K562 (cell line): Measurements from ENCODE around the gene HES6. TPM values are rescaled to one million over a fixed set of nuclear protein-coding genes. Genes with fewer than 3 reads are reported as not detected.

Source experiments
- ATAC-seq: fragments of 200-7000 bp; cut with Tn5 transposase; 3 replicates; pipeline ENCODE4 v1.9.1; 2020; ENCODE audit warnings: moderate library complexity
- BruUV-seq: library from RNA; stranded (reverse); fragments of 400-500 nt; replicated peaks from 2 replicates; lab custom pipeline; 2021; lab: Mats Ljungman, UMichigan
- CTCF ChIA-PET: fragments of 300-600 bp; formaldehyde crosslinking; extraction: SDS; loops from one replicate; lab custom pipeline; 2021; ENCODE audit warnings: low intra/inter-chr PET ratio; lab: Yijun Ruan, JAX
- POLR2A ChIA-PET: fragments of 300-600, 350-650 bp; sonication (Branson Sonifier 250); formaldehyde crosslinking; extraction: SDS; loops from one replicate; lab custom pipeline; 2021; ENCODE audit warnings: antibody characterized with exemption, inconsistent platforms; lab: Yijun Ruan, JAX
- DNase-seq, 4 experiments: peaks; one replicate each; pipeline versions ENCODE4 v3.0.0 to v3.0.0-alpha.2; 2011 to 2018; ENCODE audit warnings: low spot score in 3 of 4, mixed read lengths in 3 of 4; ENCODE audit errors: extremely low read depth in 1 of 4
- FAIRE-seq: peaks from 2 replicates; lab custom pipeline; 2011; peaks lifted over from hg19 to GRCh38; lab: Jason Lieb, UNC
- H2AFZ ChIP-seq: 2 replicates; pipeline ENCODE4 v1.6.0; 2011; ENCODE audit warnings: low read depth, low read length, control low read depth, inconsistent platforms
- H3K27ac ChIP-seq: fragments of 200-600 bp; 3 replicates; pipeline ENCODE4 v1.8.0; 2011; ENCODE audit warnings: low read depth, mild to moderate bottlenecking, control low read depth, inconsistent platforms, low read length, moderate library complexity, mixed read lengths; ENCODE audit errors: extremely low read depth
- H3K27me3 ChIP-seq, 2 experiments: fragments of 300-600 bp in 1 of 2; 2 replicates in 1 of 2; 3 replicates in 1 of 2; pipeline versions ENCODE4 v1.6.0 to v1.8.0; 2011; ENCODE audit warnings: inconsistent platforms in 2 of 2, low read length in 2 of 2, mild to moderate bottlenecking in 1 of 2, mixed read lengths in 1 of 2, moderate library complexity in 1 of 2; ENCODE audit not compliant: control insufficient read depth in 2 of 2, insufficient read depth in 2 of 2
- H3K36me3 ChIP-seq: fragments of 300-600 bp; 3 replicates; pipeline ENCODE4 v1.8.0; 2011; ENCODE audit warnings: mild to moderate bottlenecking, low read length, inconsistent platforms; ENCODE audit not compliant: control insufficient read depth, insufficient read depth
- H3K4me1 ChIP-seq, 2 experiments: fragments of 200-600 bp in 1 of 2; replicated peaks in 1 of 2; 2 replicates in 1 of 2; 3 replicates in 1 of 2; pipeline versions ENCODE4 v1.5.1 to v1.8.0; 2011; ENCODE audit warnings: inconsistent platforms in 2 of 2, low read length in 2 of 2, mild to moderate bottlenecking in 1 of 2, mixed read lengths in 1 of 2, moderate library complexity in 1 of 2; ENCODE audit not compliant: control insufficient read depth in 2 of 2, insufficient read depth in 2 of 2
- H3K4me2 ChIP-seq: 2 replicates; pipeline ENCODE4 v1.6.1; 2011; ENCODE audit warnings: low read length, control low read depth, inconsistent platforms, mixed read lengths; ENCODE audit not compliant: insufficient read depth
- H3K4me3 ChIP-seq: fragments of 200-600 bp; sonication (generic), shearing (Covaris generic); 2 replicates; pipeline ENCODE4 v1.5.1; 2016; ENCODE audit warnings: control low read depth, inconsistent platforms
- H3K79me2 ChIP-seq: fragments of 200-600 bp; 3 replicates; pipeline ENCODE4 v1.8.0; 2011; ENCODE audit warnings: low read length, inconsistent platforms; ENCODE audit not compliant: control insufficient read depth, insufficient read depth
- H3K9ac ChIP-seq, 2 experiments: 2 replicates each; pipeline versions ENCODE4 v1.6.0 to v1.6.1; 2011; ENCODE audit warnings: low read depth in 2 of 2, low read length in 2 of 2, control low read depth in 1 of 2, inconsistent platforms in 1 of 2, mild to moderate bottlenecking in 1 of 2, mixed read lengths in 1 of 2; ENCODE audit not compliant: insufficient read depth in 1 of 2
- H3K9me1 ChIP-seq: one replicate; pipeline ENCODE4 v1.6.0; 2011; ENCODE audit warnings: inconsistent platforms, mild to moderate bottlenecking, low read length, moderate library complexity; ENCODE audit not compliant: control insufficient read depth, insufficient read depth
- H3K9me3 ChIP-seq: replicated peaks from 2 replicates; pipeline ENCODE4 v1.5.1; 2011; ENCODE audit warnings: low read depth, low read length, inconsistent platforms; ENCODE audit not compliant: control insufficient read depth, insufficient read depth
- H4K20me1 ChIP-seq: replicated peaks from 2 replicates; pipeline ENCODE4 v1.6.1; 2011; ENCODE audit warnings: low read length, inconsistent platforms, mixed read lengths; ENCODE audit not compliant: control insufficient read depth, insufficient read depth
- ZNF143 ChIP-seq: sonication (generic); formaldehyde crosslinking; IDR thresholded peaks from 2 replicates; pipeline ENCODE4 v1.9.0; 2022; ENCODE audit warnings: mild to moderate bottlenecking, missing genetic modification reagents
- WGBS: fragments of 100-300 bp; shearing (Covaris generic); methylation state at CpG from one replicate; pipeline ENCODE4 v1.1.6; 2016; ENCODE audit warnings: low coverage, mixed read lengths; ENCODE audit not compliant: insufficient coverage; ENCODE audit errors: missing lambda C conversion rate; 5-methylcytosine and 5-hydroxymethylcytosine counted together
- in situ Hi-C: fragments of 300-500 bp; cut with MboI; formaldehyde crosslinking; loops from 4 replicates; pipeline ENCODE4 v1.15.0; 2018; ENCODE audit warnings: inconsistent platforms, mixed read lengths
- intact Hi-C: fragments of 100-400 bp; cut with micrococcal nuclease; formaldehyde crosslinking; loops from 2 replicates; pipeline ENCODE4 v1.14.2; 2022
- polyA plus RNA-seq, 8 experiments: library from polyadenylated mRNA; depleted of rRNA in 4 of 8; stranded (reverse) in 5 of 8; unstranded in 3 of 8; fragments of >200 nt; fragmentation: Nextera tagmentation in 2 of 8; fragmentation: Illumina TruSeq in 1 of 8; extraction: Ambion mirVana in 2 of 8; extraction: Trizol in 1 of 8; gene quantifications; 2 replicates each; pipeline versions ENCODE4 v1.2.1 to v1.2.3, GENCODE V29; 2011 to 2014; ENCODE audit warnings: inconsistent platforms in 1 of 8, missing spikeins in 1 of 8
- total RNA-seq, 7 experiments: library from RNA; depleted of rRNA in 6 of 7; stranded (reverse); fragments of >200 nt in 6 of 7; fragmentation: Illumina TruSeq in 2 of 7; extraction: Trizol in 2 of 7; gene quantifications; 2 replicates each; pipeline versions ENCODE4 v1.2.1 to v1.2.3, GENCODE V29; 2011 to 2021; ENCODE audit warnings: low replicate concordance in 1 of 7
- TF ChIP-seq, protein P1 (sequence below): fragments of 450-650 bp; IDR thresholded peaks from 2 replicates; pipeline ENCODE4 v1.6.1; 2016; ENCODE audit warnings: borderline replicate concordance

The HES6 gene
- total and polyA plus RNA-seq, 9 of the 15 experiments (the other 6 are each of a cell fraction or from before 2014, with no cell fraction given): 6.2 to 133 (median 29.2) TPM

DNA sequence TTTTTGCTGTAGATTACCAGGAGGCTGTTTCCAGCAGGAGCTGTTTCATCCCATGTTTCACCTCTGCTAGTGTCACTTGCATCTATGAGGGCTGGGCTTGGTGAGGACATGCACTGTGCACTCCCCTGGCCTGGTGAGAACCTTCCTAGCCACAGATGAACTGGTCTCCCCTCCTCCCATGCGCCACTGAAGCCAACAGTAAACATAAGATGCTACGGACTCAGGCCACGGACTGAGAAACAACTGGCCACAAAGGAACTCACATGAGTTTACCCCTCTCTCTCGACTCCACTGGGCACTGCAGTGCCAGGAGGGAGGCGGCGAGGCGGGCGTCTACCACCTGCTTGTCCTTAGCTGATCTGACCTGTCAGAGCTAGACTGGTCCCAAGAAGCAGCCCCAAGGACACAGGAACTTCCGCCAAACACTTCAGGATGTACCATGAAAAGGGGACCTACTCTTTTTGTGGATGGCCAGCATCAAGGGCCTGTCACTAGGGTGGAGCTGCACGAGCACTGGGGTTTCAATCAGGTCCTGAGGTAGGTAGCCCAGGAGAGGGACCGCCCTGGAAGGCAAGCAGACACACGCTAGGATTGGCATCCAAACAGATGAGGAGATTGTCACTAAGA lies 22.8 kb upstream of the HES6 start:
- WGBS: 95% methylated on average over 5 of the region's 12 CpGs
- TF ChIP-seq, protein P1, sequence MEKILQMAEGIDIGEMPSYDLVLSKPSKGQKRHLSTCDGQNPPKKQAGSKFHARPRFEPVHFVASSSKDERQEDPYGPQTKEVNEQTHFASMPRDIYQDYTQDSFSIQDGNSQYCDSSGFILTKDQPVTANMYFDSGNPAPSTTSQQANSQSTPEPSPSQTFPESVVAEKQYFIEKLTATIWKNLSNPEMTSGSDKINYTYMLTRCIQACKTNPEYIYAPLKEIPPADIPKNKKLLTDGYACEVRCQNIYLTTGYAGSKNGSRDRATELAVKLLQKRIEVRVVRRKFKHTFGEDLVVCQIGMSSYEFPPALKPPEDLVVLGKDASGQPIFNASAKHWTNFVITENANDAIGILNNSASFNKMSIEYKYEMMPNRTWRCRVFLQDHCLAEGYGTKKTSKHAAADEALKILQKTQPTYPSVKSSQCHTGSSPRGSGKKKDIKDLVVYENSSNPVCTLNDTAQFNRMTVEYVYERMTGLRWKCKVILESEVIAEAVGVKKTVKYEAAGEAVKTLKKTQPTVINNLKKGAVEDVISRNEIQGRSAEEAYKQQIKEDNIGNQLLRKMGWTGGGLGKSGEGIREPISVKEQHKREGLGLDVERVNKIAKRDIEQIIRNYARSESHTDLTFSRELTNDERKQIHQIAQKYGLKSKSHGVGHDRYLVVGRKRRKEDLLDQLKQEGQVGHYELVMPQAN: no peak
- no peak for TF ChIP-seq ZNF143 (CRISPR knock-in tag)
- Histone ChIP-seq H3K79me2 (no peaks in the 10 kb centered on the region), H4K20me1 (no peaks in the 10 kb centered on the region; the same call in 1 of the 2 replicates), H3K9me3 (no peaks in the 10 kb centered on the region), H3K27ac (no peak overlapping the region), H2AFZ (no peak overlapping the region), H3K27me3 (no peaks in the 10 kb centered on the region), H3K4me1 (no peaks in the 10 kb centered on the region; a peak in 1 of 5 replicates), H3K9ac (no peak overlapping the region), H3K9me1 (no peaks in the 10 kb centered on the region), H3K4me2 (no peak overlapping the region), H3K4me3 (no peak overlapping the region), H3K36me3 (peaks cover 34% of the 10 kb centered on the region; the same call in 2 of the 3 replicates)
- DNase-seq (no peak), ATAC-seq (no peak), FAIRE-seq (no peak)
- no TSS peak for BruUV-seq
- in situ Hi-C loops (loop anchor here (25.0 kb wide), 1 partner anchor 400 kb away; the partner anchor contains the start of gene RAMP1), intact Hi-C loops (loop anchor here (1.0 to 5.0 kb wide), 2 partner anchors 102 to 405 kb away; partner anchors contain the start of gene RAMP1)
- CTCF ChIA-PET: interaction anchor here (0.7 to 2.2 kb wide), 4 partner anchors 103 to 590 kb away, joined by 3 to 21 read pairs (median 8); partner anchors contain the start of gene ERFE
- POLR2A ChIA-PET: no interaction called here
